ENCODE measurements around the gene ADRA1B.

GRCh38 chr5:159936686-159937329 lies 20.5 kb downstream of the ADRA1B start:
- TF ChIP-seq YY1 (IDR thresholded peaks at IDR 0.05; ENCODE audit: insufficient read depth, insufficient read length) (no peak), ZNF274 (IDR thresholded peaks at IDR 0.05; ENCODE audit: low read depth, low read length) (no peak), SUZ12 (IDR thresholded peaks at IDR 0.05; ENCODE audit: extremely low read depth, insufficient read depth, insufficient read length) (no peak)
